PFSK-1 (cell line): ENCODE results near the gene ARPP19. TPM values are rescaled to one million over a fixed set of nuclear protein-coding genes. Genes with fewer than 3 reads are reported as not detected.

ENCODE experiments used
- FOXP2 ChIP-seq: optimal IDR thresholded peaks from 2 replicates; pipeline ENCODE3; 2011; ENCODE audit warnings: borderline replicate concordance, control low read depth, inconsistent platforms; ENCODE audit not compliant: insufficient read depth; ENCODE audit errors: extremely low read length, extremely low read depth
- POLR2AphosphoS5 ChIP-seq: IDR thresholded peaks from 2 replicates; pipeline ENCODE4 v1.6.1; 2012; ENCODE audit warnings: low read depth, mild to moderate bottlenecking, control low read depth, low read length, moderate library complexity
- SIN3A ChIP-seq: IDR thresholded peaks from 2 replicates; pipeline ENCODE4 v1.6.1; 2012; ENCODE audit warnings: mild to moderate bottlenecking, low read length, moderate library complexity, borderline replicate concordance; ENCODE audit not compliant: insufficient read depth
- TAF1 ChIP-seq: IDR thresholded peaks from 2 replicates; pipeline ENCODE4 v1.6.1; 2012; ENCODE audit warnings: low read length, control low read depth, borderline replicate concordance; ENCODE audit not compliant: insufficient read depth
- polyA plus RNA-seq: library from polyadenylated mRNA; unstranded; fragments of >200 nt; gene quantifications from one replicate; pipeline ENCODE4 v1.2.1, GENCODE V29; 2012; ENCODE audit warnings: low read depth, missing spikeins; ENCODE audit not compliant: insufficient read length
- TF ChIP-seq, protein P1 (sequence below), 2 experiments: IDR thresholded peaks; 2 replicates each; pipeline versions ENCODE4 v1.6.1 to v1.8.0; 2011 to 2012; ENCODE audit warnings: low read depth in 2 of 2, low read length in 2 of 2, control low read depth in 1 of 2, inconsistent platforms in 1 of 2, mild to moderate bottlenecking in 1 of 2, moderate library complexity in 1 of 2; ENCODE audit not compliant: insufficient read depth in 1 of 2

Gene ARPP19, protein sequence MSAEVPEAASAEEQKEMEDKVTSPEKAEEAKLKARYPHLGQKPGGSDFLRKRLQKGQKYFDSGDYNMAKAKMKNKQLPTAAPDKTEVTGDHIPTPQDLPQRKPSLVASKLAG
- 34.5 TPM for polyA plus RNA-seq

DNA sequence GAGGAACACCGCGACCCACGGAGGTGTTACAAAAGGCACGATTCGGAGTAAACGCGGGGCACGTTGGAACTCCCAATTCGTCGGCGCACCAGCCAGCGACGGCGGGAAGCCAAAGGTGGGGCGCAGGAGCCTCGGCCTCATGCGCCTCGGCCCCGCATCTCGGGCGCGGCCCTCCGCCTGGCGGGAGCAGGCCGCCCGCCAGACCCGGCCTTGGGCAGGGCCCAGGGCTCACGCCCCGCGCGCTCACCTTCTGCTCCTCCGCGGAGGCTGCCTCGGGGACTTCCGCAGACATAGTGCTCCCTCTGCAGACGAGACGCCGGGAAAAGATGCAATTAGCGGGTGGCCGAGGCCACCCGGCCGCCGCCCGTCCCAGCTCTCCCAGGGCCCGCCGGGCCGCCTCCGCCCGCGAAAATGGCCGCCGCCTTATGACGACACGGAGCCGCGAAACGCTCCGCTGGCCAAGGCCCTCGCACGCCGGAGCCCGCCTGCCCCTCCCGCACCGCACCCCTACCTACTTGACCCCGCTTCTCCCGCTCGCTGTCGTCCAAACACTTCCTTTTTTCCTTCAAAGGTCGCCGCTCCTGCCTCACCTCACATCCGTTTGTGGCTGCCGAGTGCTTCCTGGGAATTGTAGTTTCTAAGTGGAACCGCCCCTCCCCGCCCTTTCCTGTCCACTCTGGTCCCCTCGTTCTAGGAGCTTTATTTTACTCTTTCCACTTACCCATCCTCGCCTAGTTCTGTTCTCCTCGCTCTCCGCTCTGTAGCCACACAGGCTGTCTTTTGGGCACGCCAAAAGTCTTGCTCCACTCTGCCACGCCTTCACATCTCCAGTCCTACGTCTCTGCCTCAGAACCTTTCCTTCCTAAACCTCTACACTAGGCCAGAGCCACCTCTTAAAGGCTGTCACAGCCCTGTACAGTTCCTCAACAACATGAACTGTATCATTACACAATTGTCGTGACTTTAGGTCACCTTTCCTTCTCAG is at the start of gene ARPP19:
Gene ARPP19, minus strand, starts transcription at position 430 of the 985 bp plus-strand sequence. Its CDS starts 138 bp downstream, at position 292.
- peak; percentile 76 for TF ChIP-seq POLR2AphosphoS5
- peak; percentile 61; the same call in 1 of the 2 replicates for TF ChIP-seq TAF1
- 0 out of 2 replicates have a peak, but pooled peaks have one; percentile 68 for TF ChIP-seq SIN3A
- TF ChIP-seq FOXP2, result no peak
- TF ChIP-seq, protein P1, sequence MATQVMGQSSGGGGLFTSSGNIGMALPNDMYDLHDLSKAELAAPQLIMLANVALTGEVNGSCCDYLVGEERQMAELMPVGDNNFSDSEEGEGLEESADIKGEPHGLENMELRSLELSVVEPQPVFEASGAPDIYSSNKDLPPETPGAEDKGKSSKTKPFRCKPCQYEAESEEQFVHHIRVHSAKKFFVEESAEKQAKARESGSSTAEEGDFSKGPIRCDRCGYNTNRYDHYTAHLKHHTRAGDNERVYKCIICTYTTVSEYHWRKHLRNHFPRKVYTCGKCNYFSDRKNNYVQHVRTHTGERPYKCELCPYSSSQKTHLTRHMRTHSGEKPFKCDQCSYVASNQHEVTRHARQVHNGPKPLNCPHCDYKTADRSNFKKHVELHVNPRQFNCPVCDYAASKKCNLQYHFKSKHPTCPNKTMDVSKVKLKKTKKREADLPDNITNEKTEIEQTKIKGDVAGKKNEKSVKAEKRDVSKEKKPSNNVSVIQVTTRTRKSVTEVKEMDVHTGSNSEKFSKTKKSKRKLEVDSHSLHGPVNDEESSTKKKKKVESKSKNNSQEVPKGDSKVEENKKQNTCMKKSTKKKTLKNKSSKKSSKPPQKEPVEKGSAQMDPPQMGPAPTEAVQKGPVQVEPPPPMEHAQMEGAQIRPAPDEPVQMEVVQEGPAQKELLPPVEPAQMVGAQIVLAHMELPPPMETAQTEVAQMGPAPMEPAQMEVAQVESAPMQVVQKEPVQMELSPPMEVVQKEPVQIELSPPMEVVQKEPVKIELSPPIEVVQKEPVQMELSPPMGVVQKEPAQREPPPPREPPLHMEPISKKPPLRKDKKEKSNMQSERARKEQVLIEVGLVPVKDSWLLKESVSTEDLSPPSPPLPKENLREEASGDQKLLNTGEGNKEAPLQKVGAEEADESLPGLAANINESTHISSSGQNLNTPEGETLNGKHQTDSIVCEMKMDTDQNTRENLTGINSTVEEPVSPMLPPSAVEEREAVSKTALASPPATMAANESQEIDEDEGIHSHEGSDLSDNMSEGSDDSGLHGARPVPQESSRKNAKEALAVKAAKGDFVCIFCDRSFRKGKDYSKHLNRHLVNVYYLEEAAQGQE (IDR thresholded peaks at IDR 0.05; ENCODE audit: insufficient read depth in 1 of 2, low read depth in 2 of 2, low read length in 2 of 2), result 0 out of 4 replicates have a peak, but pooled peaks of 1 of the 2 experiments have one; percentile 19

DNA sequence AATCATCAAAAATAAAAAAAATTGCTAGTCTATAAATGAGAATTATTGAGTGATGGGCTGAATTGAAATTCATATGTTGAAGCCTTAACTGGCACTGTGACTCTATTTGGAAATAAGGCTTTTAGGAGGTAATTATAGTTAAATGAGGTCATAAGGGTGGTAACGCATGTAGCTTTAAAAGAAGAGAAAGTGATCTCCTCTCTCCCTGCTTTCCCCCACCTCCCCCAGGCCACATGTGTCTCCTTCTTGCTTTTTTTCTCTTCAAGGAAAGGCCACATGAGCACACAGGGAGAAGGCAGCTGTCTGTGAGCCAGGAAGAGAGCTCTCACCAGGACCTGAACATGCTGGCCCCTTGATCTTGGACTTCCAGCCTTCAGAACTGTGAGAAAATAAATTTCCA is 48.2 kb upstream of the ARPP19 start:
- TF ChIP-seq TAF1, result no peak
- no peak for TF ChIP-seq POLR2AphosphoS5
- no peak for TF ChIP-seq SIN3A
- TF ChIP-seq FOXP2, result no peak
- TF ChIP-seq, protein P1 (IDR thresholded peaks at IDR 0.05; ENCODE audit: insufficient read depth in 1 of 2, low read depth in 2 of 2, low read length in 2 of 2), result no peak

DNA sequence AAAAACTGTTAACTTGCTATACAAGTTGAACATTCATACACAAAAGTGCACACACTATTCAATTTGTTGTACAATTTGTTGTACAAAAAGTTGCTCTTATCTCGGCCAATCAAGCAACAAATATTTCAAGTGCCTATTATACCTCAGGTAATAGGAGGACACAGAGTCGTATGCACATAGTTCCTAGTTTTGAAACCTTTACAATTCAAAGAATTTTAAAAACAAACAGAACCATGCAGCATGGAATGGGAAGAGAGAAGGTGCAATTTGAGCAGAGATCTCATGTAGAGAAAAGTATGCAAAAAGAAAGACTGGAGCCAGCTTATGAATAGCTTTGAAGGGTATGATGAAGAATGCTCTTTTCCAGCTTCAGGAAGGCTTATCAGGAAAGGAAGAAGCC is 46.5 kb upstream of the ARPP19 start:
- TF ChIP-seq FOXP2, result no peak
- TF ChIP-seq, protein P1 (IDR thresholded peaks at IDR 0.05; ENCODE audit: insufficient read depth in 1 of 2, low read depth in 2 of 2, low read length in 2 of 2), result no peak
- TF ChIP-seq POLR2AphosphoS5, result no peak
- no peak for TF ChIP-seq SIN3A
- no peak for TF ChIP-seq TAF1

DNA sequence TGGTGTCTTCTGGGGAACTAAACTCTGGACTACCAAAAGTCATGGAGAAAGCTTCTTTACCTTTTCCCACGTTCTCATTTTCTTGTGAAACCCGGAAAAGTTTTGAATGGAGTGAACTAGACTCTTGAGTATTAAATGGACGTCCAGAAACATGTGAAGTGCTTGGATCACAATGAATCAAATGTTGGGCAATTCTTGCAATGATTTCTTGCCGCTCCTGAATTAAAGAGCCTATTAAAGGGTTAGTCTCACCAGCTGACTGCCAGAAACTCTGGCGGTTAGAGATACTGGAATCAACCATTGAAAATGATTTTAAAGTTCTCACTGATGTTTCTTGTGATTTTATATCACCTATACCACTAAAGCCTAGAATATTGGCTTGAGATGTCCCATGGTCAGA is 40.8 kb upstream of the ARPP19 start:
- TF ChIP-seq SIN3A (no peak), FOXP2 (no peak), TAF1 (no peak), POLR2AphosphoS5 (no peak)
- TF ChIP-seq, protein P1 (IDR thresholded peaks at IDR 0.05; ENCODE audit: insufficient read depth in 1 of 2, low read depth in 2 of 2, low read length in 2 of 2), result no peak
